Measurements from ENCODE around the gene NRXN3.

Gene NRXN3

GRCh38 chr14:78752518-78753188, 582.5 kb downstream of the NRXN3 start:
- no peak for DNase-seq

DNA sequence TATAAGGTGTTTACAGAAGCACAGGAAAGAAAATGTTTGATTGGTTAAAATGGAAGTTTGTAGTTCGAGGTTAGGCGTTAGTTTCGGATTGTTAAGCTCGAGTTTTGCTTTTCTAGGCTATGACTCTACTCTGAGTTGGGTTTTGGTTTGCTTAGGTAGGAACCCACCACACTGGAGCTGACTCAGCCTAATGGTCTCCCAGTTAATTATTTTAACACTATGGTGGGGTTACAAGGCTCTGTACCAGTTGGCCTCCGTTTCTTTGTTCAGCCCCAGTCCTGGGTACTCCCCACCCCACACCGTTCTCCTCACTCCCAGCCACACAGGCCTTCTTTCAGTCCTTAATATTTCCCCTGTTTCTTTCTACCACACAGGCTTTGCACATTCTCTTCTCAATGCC, 583.9 kb downstream of the NRXN3 start:
- no peak for DNase-seq

DNA sequence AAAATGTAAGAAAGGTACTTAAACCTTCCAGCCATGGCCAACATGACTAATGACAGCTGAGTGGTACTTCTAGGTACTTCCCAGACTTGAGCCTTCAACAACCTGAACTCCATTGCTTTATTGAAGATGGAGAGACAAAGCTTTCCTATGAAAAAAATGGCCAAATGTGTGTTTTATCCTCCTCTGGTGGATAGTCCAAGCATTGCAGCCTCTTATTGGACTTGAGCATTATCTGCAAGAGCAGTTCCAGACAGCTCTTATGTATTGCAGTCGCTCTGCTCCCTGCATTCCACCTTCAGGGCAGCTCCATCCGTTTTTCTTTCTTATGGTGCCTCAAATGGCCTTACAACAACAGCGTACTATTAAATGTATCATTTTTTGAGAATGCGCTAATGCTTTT, 588.2 kb downstream of the NRXN3 start:
- DNase-seq: peak; percentile 65

- DNase-seq: no peak
Measured at GRCh38 chr14:78762331-78762730, 592.2 kb downstream of the NRXN3 start.

- no peak for DNase-seq
Measured at GRCh38 chr14:78763746-78764145, 593.6 kb downstream of the NRXN3 start.

- no peak for DNase-seq
Measured at GRCh38 chr14:78764240-78764639, 594.1 kb downstream of the NRXN3 start.

DNA sequence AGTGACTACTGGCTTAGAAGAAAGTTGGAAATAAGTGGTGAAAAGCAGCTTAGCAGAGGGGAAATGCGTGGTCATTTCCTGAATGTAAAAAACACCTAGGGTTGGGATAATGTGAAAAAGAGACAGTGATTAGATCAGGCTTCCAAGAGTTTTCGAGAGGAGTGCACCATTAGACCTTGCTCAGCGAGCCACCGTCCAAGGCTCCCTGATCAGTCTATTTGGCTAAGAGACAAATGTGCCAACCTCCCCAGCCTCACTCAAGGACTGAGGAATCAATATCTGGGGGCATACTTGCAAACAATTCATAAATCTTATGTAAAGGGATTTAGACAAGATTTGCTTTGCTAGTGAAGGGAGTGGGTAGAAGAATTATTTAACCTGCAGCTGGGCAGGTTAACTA, 594.5 kb downstream of the NRXN3 start:
- no peak for DNase-seq

GRCh38 chr14:78767436-78767835, 597.3 kb downstream of the NRXN3 start:
- DNase-seq: no peak

- no peak for DNase-seq
Measured at GRCh38 chr14:78782551-78782950, 612.4 kb downstream of the NRXN3 start.

GRCh38 chr14:78785265-78785664, 615.1 kb downstream of the NRXN3 start:
- no peak for DNase-seq

DNA sequence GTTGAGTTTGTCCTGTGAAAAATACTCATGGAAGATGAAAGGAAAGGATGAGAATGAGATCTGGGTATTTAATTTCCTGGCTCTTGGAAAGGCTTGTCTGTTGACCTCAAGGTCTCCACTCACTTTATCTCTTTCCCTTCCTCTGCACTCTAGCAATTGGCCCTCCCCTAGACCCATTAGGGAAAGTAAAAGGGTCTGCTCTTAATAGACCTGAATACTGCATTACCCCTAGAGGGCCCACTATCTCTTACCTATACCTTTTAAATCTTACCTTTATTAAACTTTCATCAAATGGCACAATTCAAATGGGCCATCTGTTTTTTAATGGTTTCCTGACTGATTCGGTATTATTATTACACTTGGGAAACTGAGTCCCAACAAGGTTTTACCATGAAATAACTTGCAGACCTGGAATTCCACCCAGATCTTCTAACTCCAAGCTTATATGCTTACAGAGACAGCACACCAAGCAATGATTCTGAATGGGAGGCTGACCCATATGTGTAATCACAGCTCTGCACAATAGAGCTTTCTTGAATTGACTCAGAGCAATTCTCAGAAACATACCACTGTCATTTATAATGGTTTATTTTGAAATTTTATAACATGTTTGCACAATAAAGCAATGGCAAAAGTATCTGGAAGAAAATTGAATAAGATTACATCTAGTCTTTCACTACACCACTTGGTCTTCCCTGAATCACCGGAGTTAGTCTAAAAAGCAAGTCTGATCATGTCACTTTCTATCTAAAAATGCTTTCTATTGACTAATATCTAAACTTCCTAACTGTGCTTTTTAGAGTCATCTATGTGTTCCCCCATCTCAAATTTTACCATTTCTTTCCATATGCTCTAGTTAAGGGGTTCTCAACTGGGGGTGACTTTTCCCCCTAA, 618.5 kb downstream of the NRXN3 start:
- DNase-seq: no peak

- DNase-seq: no peak
Measured at GRCh38 chr14:78790271-78790670, 620.1 kb downstream of the NRXN3 start.

DNA sequence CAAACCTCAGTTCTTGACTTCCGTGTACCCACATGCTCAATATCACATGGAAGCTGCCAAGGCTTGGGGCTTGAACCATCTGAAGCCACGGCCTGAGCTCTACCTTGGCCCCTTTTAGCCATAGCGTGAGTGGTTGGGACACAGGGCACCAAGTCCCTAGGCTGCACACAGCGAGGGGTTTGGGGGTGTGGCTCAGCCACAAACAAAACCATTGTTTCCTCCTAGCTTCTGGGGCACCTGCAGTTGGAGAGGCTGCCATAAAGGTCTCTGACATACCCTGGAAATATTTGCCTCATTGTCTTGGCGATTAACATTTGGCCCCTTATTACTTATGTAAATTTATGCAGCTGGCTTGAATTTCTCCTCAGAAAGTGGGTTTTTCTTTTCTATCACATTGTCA, 628.6 kb downstream of the NRXN3 start:
- no peak for DNase-seq

GRCh38 chr14:78805570-78805969, 635.4 kb downstream of the NRXN3 start:
- no peak for DNase-seq

DNA sequence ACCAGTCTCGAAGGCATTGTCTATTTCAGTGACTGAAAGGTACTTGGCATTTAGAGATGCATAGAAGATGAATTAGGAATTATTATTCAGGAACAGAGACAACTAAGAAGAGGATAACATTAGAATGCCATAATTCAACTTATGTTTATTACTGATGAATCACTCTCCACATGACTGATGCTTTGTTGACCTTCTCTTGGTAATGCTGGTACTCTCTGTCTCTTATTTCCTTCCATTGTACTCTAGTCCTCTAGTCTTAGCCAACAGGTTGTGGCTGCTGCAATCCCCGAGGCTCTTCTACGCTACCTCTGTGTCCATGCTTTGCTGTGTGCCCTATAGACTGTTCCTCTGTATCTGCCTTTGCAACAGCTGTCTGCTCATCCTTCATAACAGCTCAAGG, 652.9 kb downstream of the NRXN3 start:
- no peak for DNase-seq

GRCh38 chr14:78823516-78823915, 653.3 kb downstream of the NRXN3 start:
- DNase-seq: no peak

DNA sequence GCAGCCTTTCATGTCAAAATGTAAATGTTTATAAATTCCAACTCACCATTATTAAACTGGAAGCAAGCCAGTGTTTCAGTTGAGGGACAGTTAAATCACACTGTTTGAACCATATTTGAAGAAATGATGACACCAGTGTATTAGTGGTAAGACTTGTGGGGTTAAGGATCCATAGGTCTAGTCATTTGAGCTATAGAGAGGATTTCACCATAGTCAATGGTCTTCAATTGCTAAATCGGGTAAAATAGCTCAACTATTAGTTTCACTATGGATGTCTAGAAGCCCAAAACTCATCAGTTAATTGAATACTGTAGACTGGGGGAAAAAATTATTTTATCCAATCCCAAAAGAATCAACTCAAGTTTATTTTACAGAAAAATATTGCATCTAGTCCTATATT, 659.1 kb downstream of the NRXN3 start:
- no peak for DNase-seq

GRCh38 chr14:78834766-78835451, 664.7 kb downstream of the NRXN3 start:
- no peak for DNase-seq

GRCh38 chr14:78835909-78836308, 665.7 kb downstream of the NRXN3 start:
- no peak for DNase-seq

DNA sequence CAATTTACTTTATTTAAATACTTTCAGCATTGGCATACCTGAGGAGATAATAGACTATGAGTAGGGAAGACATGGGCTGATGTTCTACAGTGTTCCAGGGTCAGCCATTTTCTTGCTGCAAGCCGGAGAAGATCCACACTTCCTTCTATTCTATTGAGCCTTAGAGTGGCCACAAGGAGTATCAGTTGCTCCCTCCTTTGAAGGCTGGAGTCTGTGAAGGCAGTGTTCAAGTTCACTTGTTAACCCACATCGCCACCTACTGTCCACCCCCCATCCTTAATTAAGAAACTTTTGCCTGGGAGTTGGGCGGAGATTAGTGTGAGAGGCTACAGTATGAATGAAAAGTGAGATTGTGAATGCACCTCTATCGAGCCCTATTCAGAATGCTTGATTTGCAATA, 666.6 kb downstream of the NRXN3 start:
- DNase-seq: peak; percentile 81

GRCh38 chr14:78838959-78839358, 668.8 kb downstream of the NRXN3 start:
- DNase-seq: no peak

DNA sequence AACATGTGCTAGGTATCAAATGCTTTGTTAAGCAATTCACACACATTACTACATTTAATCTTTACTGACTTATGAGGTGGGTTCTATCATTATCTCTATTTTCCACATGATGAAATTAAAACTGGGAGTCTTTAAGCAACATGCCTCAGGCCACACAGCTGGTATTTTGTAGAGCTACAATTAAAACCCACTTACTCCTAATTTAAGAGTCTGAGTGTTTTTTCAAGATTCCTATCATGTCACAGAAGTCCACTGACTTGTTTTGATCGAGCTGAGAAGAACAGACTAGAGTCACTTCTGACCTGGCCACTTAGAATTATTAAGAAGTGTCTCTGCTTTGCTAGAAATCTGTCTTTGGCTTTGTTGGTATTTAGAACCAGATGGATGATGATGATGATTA, 670.7 kb downstream of the NRXN3 start:
- DNase-seq: peak; percentile 25

DNA sequence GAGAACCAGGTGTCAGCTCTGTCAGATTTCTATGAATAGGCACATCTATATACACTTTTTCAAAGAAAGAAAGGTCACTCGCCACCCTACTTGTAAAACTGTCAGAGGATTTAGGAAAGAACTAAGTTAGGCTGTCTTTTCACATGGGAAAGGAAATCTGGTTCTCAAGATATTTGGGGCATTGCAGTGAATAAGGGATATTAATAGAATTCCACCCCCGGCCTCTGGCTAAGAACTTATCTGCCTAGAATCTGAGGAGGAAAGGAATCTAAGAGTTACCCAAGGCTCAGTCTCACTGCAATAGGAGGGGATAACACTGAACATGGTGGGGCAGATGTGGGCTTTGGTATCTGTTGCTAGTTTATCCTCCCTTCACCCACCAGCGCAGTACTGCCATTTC, 677.6 kb downstream of the NRXN3 start:
- no peak for DNase-seq

Data from NCI-H1436 (cell line).